Right ventricle myocardium superior (tissue), 1 donor: ENCODE data around the gene GOLGA6L7. TPM values are rescaled to one million over a fixed set of nuclear protein-coding genes. Genes with fewer than 3 reads are reported as not detected.
"Not testable (repeated sequence)": the region's sequence is repeated elsewhere in the genome, so short reads cannot be mapped to it uniquely, and the experiment has no call there.

Experiments used
- ATAC-seq: fragments of 200-7000 bp; cut with Tn5 transposase; one replicate; pipeline ENCODE4 v1.9.1; 2020; ENCODE audit warnings: mild to moderate bottlenecking; ENCODE audit not compliant: poor library complexity
- DNase-seq: peaks from one replicate; pipeline ENCODE4 v3.0.0-alpha.2; 2020
- intact Hi-C: fragments of 100-400 bp; cut with DNase I; formaldehyde crosslinking; loops from one replicate; pipeline ENCODE4 v1.11.2; 2022
- total RNA-seq: library from RNA; stranded (reverse); fragmentation: NEBNext Ultra II Directional; extraction: Animal tissue kit (Norgen Biotek cat#: 25700); gene quantifications from one replicate; pipeline ENCODE4 v1.2.1, GENCODE V29; 2021
- donor health status: DM: no; HTN: yes; CAD: no; lungs with severe emphysema.

Gene GOLGA6L7
- total RNA-seq, 1 donor from 2014 or later, result not detected

DNA sequence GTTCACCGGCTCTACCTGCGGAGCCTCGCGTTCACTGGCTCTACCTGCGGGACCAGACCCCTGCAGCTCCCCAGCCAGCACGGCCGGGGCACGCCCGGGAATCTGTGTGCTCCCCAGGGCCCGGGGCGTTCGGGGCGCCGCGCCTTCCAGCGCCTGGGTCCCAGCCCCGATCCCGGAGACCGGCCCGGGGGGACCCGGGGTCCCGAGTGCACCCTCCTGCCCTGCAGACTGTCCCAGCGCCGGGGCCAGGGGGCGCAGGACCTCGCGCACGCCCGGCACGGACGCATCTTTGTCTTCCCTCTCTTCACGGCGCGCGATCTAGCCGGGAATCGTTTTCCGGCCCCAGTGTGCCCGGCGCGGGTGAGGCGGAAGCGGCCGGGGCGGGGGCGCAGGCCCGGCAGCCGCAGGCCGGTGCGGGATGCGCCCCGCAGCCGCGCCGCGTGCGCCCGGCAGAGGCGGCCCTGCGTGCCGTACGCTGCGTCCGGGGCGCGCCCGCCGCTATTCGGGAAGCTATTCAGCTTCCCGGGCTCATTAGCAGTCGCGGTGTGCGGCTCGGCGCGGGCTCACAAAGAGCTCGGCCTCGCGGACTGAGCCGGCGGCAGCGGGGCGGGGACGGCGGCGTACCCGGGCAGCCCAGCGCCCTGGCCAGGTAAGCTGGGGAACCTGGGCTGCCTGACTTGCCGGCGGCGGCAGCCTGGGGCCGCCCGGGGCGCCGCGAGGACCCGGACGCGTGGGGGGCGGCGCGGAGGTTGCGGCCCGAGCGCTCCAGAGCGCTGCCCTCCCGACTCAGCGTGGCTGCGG, 37.4 kb upstream of the GOLGA6L7 start, which contains the start of gene APBA2:
Gene APBA2 (plus strand): TSS at position 345 of the 801 bp plus-strand sequence. CDS start 167,911 bp downstream, outside the sequence.
- intact Hi-C loops, result no loop called here
- DNase-seq, result no peak
- peak; percentile 34 for ATAC-seq

DNA sequence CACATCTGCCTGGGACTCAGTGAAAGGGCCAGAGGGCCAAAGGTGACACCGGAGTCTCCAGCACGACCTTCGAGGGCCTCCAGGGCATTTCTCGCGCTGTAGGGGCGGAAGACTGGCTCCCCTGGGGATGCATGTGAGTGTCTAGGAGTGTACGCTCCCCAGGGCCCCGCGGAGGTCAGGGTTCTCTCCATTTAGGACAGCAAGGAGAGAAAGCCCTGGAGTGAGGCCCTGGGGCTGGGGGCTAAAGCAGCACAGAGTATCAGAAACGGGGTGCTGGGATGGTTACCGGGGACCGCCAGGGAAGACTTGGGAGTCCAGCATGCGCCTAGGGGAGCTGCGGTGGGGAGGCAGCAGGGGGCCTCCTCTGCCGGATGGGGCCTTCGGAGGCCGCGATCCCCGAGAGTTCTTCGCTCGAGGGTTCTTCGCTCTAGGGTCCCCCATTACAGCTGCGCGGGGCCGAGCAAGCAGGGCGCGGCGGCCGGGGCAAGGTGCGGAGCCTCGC, 36.7 kb upstream of the GOLGA6L7 start:
- DNase-seq (no peak), ATAC-seq (no peak)
- intact Hi-C loops, result no loop called here

DNA sequence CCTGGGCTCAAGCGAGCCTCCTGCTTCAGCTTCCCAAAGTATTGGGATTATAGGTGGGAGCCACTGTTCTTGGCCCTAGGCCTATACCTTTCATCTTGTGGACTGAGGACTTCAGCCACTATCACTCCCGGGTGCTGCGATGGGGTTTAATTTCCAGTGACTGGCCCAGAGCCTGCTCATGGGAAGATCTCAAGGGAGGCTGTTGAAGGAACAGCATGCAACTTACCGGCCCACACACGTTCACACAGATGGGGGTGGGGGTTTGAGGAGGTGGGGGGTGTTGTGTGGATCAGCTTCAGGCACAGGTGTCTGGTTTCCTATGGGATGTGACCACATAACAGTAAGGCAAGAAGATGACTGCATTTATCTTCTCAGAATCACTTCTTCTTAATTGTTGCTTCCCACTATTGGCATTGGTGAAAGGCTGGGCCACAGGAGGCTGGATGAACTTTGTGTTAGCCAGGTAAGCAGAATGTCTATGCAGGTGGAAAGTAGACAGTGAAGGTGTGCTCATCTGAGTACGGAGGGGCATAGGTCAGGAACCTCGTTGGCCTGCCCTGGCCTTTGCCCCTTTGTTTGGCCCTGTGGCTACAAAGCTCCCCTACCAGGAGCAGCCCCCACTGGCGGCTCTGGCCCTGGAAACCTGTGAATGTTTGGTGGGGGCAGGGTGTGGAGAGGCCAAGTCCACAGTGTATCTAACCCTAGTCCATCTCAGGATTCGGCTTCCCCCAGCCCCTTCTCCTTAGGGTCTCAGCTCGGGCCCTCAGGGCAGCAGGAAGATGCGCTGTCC, 35.9 kb upstream of the GOLGA6L7 start:
- DNase-seq, result no peak
- no peak for ATAC-seq
- intact Hi-C loops, result no loop called here

GRCh38 chr15:28881600-28881999, 33.2 kb upstream of the GOLGA6L7 start:
- ATAC-seq (no peak), DNase-seq (no peak)
- intact Hi-C loops, result no loop called here

DNA sequence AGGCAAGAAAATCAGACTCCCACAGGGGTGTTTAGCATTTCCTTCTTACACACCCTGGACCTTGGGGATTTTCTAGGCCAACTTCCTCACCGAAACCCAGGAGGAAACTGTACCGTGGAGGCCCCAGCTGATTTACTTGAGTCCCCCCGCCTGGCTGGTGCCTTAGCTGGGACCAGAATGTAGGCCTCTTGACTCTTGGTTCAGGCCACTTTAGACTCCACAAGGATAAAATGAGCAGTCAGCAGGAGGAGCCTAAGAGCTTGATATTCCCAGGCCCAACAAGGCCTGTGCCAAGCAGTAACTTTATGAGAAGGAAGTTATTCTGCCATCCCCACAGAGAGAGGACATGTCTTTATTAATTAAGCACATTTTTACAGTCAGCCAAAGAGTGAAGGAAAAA, 32.7 kb upstream of the GOLGA6L7 start:
- no peak for ATAC-seq
- intact Hi-C loops, result no loop called here
- DNase-seq, result no peak

DNA sequence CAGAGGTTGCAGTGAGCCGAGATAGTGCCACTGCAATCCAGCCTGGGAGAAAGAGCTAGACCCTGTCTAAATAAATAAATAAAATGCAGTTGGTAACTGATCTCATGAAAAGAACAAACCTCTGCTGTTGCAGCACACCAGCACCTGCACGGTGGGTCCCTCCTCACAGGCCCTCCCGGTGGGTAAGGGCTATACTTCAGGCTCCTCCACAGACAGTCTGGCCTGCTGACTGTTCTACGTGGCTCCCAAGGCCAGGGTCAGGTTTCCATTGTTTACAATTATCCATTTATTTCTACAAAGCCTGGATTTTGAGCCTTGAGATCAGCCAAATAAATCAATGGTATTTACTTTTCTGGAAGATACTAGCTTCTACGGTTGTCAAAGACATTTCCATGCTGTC, 32.2 kb upstream of the GOLGA6L7 start:
- DNase-seq (no peak), ATAC-seq (no peak)
- intact Hi-C loops, result no loop called here

GRCh38 chr15:28879551-28879950, 31.1 kb upstream of the GOLGA6L7 start:
- ATAC-seq, result no peak
- intact Hi-C loops, result no loop called here
- no peak for DNase-seq

- intact Hi-C loops, result no loop called here
- ATAC-seq (no peak), DNase-seq (no peak)
These were observed 29.8 kb upstream of the GOLGA6L7 start for GRCh38 chr15:28878209-28878608.

DNA sequence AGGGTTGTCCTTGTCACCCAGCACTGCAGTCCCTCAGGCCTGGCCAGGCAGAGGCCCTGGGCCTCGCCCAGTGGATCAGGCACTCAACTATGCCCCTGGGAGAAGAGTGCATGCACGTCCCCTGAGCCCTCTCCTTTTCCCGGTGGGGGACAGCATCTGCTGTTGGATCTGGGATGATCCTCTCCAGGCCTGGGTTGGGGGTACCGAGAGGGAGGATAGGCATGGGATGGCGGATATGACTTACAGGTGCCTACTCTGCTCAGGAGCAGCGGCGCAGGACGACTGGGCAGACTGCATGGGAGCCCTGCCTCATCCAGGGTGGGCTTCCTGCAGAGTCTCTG, 28.4 kb upstream of the GOLGA6L7 start:
- DNase-seq (no peak), ATAC-seq (no peak)
- intact Hi-C loops, result no loop called here

GRCh38 chr15:28876131-28876844, 27.8 kb upstream of the GOLGA6L7 start:
- intact Hi-C loops, result no loop called here
- ATAC-seq, result no peak
- DNase-seq, result no peak

- no peak for ATAC-seq
- DNase-seq, result no peak
- intact Hi-C loops, result no loop called here
These were observed 27.1 kb upstream of the GOLGA6L7 start for GRCh38 chr15:28875461-28876000.

GRCh38 chr15:28873585-28874190, 25.2 kb upstream of the GOLGA6L7 start:
- no peak for DNase-seq

GRCh38 chr15:28873006-28873405, 24.6 kb upstream of the GOLGA6L7 start:
- DNase-seq, result no peak
- ATAC-seq, result no peak
- intact Hi-C loops, result no loop called here

More at GRCh38 chr15:28873585-28874190, 25.2 kb upstream of the GOLGA6L7 start:
- intact Hi-C loops, result no loop called here
- ATAC-seq, result no peak

DNA sequence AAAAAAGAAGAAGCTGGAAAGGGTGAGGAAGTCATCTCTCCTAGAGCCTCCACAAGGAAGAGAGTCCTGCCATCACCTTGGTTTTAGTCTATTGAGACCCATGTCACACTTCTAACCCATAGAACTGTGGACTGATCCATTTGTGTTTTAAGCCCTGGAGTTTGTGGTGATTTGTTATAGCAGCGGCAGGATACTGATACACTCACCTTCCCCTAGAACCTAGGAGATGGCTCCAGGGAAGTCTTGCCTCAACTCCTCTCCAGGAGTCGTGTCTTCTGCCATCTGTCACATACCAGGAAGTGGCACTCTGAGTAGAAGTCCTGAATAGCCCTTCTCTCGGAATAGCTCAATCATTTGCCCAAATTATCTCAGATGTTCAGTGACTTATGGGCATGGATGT, 22.7 kb upstream of the GOLGA6L7 start:
- intact Hi-C loops, result no loop called here
- DNase-seq (no peak), ATAC-seq (no peak)

- DNase-seq, result no peak
- no peak for ATAC-seq
- intact Hi-C loops, result no loop called here
These were observed 20.4 kb upstream of the GOLGA6L7 start for GRCh38 chr15:28868744-28869345.

GRCh38 chr15:28861589-28862293, 13.3 kb upstream of the GOLGA6L7 start:
- DNase-seq, intact Hi-C loops: not testable (repeated sequence)
- peak; percentile 48 for ATAC-seq

DNA sequence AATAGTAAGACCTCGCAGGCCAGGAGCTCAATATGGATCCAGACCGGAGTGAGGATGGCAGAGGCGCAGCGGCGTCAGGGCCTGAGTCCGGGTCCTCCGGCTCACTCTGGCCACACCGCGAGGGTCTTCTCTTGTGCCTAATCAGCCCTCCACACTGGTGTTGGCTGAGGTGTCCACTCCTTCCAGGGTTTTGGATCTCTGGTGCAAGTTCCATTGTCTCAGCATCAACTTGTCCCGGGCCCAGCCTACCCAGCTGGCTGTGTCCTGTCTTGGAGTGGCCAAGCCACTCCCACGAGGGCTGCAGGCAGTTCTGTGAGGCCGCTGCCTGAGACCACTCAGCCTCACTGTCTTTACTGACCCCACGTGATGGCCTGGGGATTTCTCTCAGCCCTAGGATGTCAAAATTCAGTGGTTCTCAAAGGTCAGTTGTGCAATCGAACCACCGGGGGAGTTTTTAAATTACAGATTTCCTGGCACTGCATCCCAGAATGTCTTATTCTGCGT, 12.6 kb upstream of the GOLGA6L7 start:
- DNase-seq, result peak; percentile 66
- ATAC-seq, result peak; percentile 85
- intact Hi-C loops, result no loop called here
